Esophagus squamous epithelium (tissue), 5 donors: Measurements from ENCODE around the gene ALAS1. TPM values are rescaled to one million over a fixed set of nuclear protein-coding genes. Genes with fewer than 3 reads are reported as not detected.

ENCODE experiments used
- DNase-seq: peaks from one replicate; lab custom pipeline; 2025; lab: John Stamatoyannopoulos, UW
- H3K27ac ChIP-seq, 4 donors: fragments of 200-600 bp; sonication (generic); one replicate each; pipeline ENCODE4 v1.5.1; 2016 to 2019; ENCODE audit warnings: mild to moderate bottlenecking in 1 of 4
- H3K27me3 ChIP-seq, 4 donors: fragments of 200-600 bp; sonication (generic); 1 replicate in 3 of 4; 2 replicates in 1 of 4; pipeline versions ENCODE4 v1.5.1 to v1.6.0; 2017 to 2021; ENCODE audit warnings: antibody characterized with exemption in 1 of 4
- H3K36me3 ChIP-seq, 3 donors: fragments of 200-600 bp; sonication (generic); one replicate each; pipeline ENCODE4 v1.5.1; 2016 to 2019
- H3K4me1 ChIP-seq, 3 donors: fragments of 200-600 bp; sonication (generic); one replicate each; pipeline ENCODE4 v1.5.1; 2017 to 2019
- H3K4me3 ChIP-seq, 4 donors: fragments of 200-600 bp; sonication (generic); 1 replicate in 3 of 4; 2 replicates in 1 of 4; pipeline ENCODE4 v1.5.1; 2016 to 2019; ENCODE audit warnings: mild to moderate bottlenecking in 2 of 4, moderate library complexity in 1 of 4
- H3K9me3 ChIP-seq, 3 donors: fragments of 200-600 bp; sonication (generic); one replicate each; pipeline ENCODE4 v1.5.1; 2016 to 2019
- POLR2A ChIP-seq, 4 donors: fragments of 450-650 bp; IDR thresholded peaks; one replicate each; pipeline ENCODE4 v1.6.1; 2017; ENCODE audit warnings: antibody characterized with exemption in 4 of 4, mild to moderate bottlenecking in 4 of 4, moderate library complexity in 3 of 4
- WGBS, 2 donors: methylation state at CpG; one replicate each; pipeline ENCODE4 v1.1.5; 2018; 5-methylcytosine and 5-hydroxymethylcytosine counted together
- intact Hi-C: fragments of 100-400 bp; cut with DNase I; formaldehyde crosslinking; loops from one replicate; pipeline ENCODE4 v1.15.0; 2022
- total RNA-seq, 4 donors: library from RNA; depleted of rRNA; stranded (reverse); fragments of >200 nt; gene quantifications; one replicate each; pipeline ENCODE4 v1.1.0, GENCODE V29; 2016
- TF ChIP-seq, protein P1 (sequence below), 6 experiments: fragments of 450-650 bp in 4 of 6; fragments of 200-600 bp in 2 of 6; sonication (generic) in 2 of 6; IDR thresholded peaks; one replicate each; pipeline ENCODE4 v1.5.1; 2016 to 2019; ENCODE audit warnings: antibody characterized with exemption in 6 of 6, mild to moderate bottlenecking in 4 of 6, moderate library complexity in 4 of 6
- donor health status: DM: yes; HTN: yes; CAD: no.

ALAS1 gene
- total RNA-seq, 4 donors from 2014 or later: 28.3 to 45.5 (median 35.1) TPM

DNA sequence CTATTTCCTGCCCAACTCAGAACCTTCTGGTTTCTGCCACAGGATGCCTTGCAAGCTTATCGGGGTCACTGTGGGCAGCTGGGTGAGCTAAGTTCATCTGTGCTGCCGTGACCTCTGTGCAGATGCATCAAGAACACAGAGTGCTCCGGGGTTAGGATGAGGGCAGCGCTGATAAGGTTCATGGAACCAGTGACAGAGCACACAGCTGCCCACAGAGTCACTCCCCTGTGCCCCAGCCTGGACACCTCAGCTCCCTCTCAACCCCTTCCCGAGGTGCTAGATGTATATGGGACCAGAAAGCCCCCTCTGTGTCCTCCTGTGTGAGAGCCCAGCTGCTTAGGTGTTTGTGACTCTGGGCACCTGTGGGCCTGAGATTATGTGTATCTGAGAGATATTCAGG is 15.8 kb upstream of the ALAS1 start:
- TF ChIP-seq, protein P1, sequence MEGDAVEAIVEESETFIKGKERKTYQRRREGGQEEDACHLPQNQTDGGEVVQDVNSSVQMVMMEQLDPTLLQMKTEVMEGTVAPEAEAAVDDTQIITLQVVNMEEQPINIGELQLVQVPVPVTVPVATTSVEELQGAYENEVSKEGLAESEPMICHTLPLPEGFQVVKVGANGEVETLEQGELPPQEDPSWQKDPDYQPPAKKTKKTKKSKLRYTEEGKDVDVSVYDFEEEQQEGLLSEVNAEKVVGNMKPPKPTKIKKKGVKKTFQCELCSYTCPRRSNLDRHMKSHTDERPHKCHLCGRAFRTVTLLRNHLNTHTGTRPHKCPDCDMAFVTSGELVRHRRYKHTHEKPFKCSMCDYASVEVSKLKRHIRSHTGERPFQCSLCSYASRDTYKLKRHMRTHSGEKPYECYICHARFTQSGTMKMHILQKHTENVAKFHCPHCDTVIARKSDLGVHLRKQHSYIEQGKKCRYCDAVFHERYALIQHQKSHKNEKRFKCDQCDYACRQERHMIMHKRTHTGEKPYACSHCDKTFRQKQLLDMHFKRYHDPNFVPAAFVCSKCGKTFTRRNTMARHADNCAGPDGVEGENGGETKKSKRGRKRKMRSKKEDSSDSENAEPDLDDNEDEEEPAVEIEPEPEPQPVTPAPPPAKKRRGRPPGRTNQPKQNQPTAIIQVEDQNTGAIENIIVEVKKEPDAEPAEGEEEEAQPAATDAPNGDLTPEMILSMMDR (IDR thresholded peaks at IDR 0.05): no peak
- no peak for TF ChIP-seq POLR2A (IDR thresholded peaks at IDR 0.05)
- WGBS, 2 donors: 66 to 80% methylated on average over 1 to 4 of the region's 5 CpGs
- H3K9me3 ChIP-seq: no peaks in the 10 kb centered on the region
- H3K36me3 ChIP-seq: no peaks in the 10 kb centered on the region
- H3K27ac ChIP-seq: peak overlapping the region in 2 of 4 donors; percentile 6 to 14
- no peak for DNase-seq
- no peak overlapping the region for H3K4me3 ChIP-seq
- peaks cover 0 to 13% (median under 1%) of the 10 kb centered on the region in 3 donors for H3K4me1 ChIP-seq
- H3K27me3 ChIP-seq: no peaks in the 10 kb centered on the region
- intact Hi-C loops: no loop called here

DNA sequence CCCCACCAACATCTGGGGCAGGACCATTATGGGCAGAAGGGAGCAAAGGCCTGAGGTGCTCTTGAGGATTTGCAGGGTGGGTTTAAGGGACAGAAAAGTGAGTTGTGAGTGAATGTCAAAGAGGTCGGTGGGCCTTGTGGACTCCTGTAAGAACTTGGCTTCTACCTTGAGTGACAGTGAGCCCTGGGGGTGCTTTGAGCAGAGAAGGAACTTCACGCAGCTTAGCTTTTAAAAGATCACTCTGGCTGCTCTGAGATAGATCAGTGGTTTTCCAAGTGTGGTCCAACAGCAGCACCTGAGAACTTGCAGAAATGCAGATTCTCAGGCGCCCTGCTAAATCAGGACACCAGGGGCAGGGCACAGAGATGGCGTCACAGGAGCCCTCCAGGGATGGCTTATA is 15.3 kb upstream of the ALAS1 start:
- Histone ChIP-seq H3K4me1 (peaks cover 0 to 8% (median 0%) of the 10 kb centered on the region in 3 donors), H3K27ac (peak overlapping the region in 2 of 4 donors; percentile 6 to 14), H3K36me3 (no peaks in the 10 kb centered on the region), H3K9me3 (no peaks in the 10 kb centered on the region), H3K27me3 (no peaks in the 10 kb centered on the region), H3K4me3 (no peak overlapping the region)
- DNase-seq: no peak
- TF ChIP-seq POLR2A (IDR thresholded peaks at IDR 0.05): no peak
- TF ChIP-seq, protein P1 (IDR thresholded peaks at IDR 0.05): no peak
- 68 to 83% methylated on average over 3 to 4 of the region's 4 CpGs for WGBS, 2 donors
- intact Hi-C loops: no loop called here

DNA sequence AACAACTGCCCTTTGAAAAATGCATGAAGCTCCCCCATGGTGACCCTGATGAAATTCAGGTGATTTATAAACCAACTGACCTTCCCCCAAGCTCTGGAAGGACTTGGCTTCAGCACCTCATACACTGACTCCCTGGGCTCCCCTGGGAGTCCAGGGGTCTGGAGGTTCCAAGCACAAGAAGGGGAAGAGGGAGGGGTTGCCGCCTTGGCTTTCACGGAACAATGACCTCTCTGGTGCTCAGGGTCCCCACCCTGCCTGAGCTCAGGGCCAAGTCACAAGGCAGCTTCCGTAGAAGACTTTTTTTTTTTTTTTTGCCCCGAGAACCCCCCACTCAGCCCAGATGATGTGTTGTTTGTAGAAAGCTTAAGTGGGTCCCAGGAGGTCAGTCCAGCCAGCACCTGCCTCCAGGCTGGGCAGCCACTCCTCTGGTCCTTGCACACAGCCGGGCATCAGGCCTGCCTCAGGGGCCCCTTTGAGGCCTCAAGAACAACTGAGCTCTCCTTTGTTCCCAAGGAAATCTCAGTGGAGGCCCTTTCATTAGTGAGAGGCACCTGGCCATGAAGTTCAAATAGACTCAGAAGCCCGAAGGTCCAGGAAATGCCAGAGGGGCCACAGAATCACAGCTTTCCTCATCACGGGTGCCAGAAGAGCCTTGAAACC is 14.0 kb upstream of the ALAS1 start:
- 85% methylated on average over 2 to 5 of the region's 7 CpGs for WGBS, 2 donors
- peaks cover 0 to 6% (median 0%) of the 10 kb centered on the region in 3 donors for H3K4me1 ChIP-seq
- no peak for DNase-seq
- intact Hi-C loops: no loop called here
- H3K4me3 ChIP-seq: no peak overlapping the region
- TF ChIP-seq, protein P1 (IDR thresholded peaks at IDR 0.05): no peak
- no peak for TF ChIP-seq POLR2A (IDR thresholded peaks at IDR 0.05)
- H3K36me3 ChIP-seq: no peaks in the 10 kb centered on the region
- no peak overlapping the region for H3K27ac ChIP-seq
- no peaks in the 10 kb centered on the region for H3K9me3 ChIP-seq
- H3K27me3 ChIP-seq: no peaks in the 10 kb centered on the region

DNA sequence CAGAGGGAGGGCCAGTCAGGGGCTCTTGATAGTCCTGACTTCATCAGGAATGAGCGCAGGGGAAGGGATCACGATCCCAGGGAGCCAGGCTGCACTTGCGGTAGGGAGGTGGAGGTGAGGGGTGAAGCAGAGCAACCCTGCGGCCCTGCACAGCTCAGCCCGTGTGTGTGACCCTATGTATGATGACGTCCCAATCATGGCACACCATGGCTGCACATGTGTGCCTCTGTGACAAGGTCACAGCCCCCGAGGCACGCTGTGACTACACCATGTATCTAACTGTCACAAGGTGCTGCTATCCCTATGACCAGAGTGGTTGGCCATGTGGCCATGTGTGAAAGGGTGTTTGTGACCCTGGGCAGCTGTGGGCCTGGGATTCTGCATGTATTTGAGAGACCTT is 13.3 kb upstream of the ALAS1 start:
- Histone ChIP-seq H3K4me1 (peaks cover 0 to 11% (median 0%) of the 10 kb centered on the region in 3 donors), H3K36me3 (no peaks in the 10 kb centered on the region), H3K4me3 (no peak overlapping the region), H3K27me3 (no peaks in the 10 kb centered on the region), H3K9me3 (no peaks in the 10 kb centered on the region), H3K27ac (no peak overlapping the region)
- 92% methylated on average over 2 of the region's 8 CpGs; no CpG with 5 or more reads in 1 of the 2 donors for WGBS, 2 donors
- no peak for DNase-seq
- intact Hi-C loops: no loop called here
- no peak for TF ChIP-seq POLR2A (IDR thresholded peaks at IDR 0.05)
- TF ChIP-seq, protein P1 (IDR thresholded peaks at IDR 0.05): no peak

DNA sequence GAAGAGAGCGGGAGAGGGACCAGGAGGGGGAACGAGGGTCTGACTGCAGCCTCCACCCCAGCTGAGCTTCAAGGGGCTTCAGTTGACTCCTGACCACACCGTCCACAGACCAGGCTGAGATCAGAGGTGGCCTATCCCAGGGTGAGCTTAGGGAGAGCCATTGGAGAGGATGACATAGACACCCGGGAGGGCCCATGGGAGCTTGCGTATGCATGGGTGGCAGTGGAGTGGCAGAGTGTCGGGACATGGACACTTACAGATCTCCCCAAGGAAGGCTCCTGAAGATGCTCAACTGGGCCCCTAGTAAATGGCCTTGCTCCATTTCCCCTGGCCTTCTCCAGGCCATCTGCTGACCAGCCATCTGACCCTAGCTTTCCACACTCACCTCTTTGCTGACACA is 12.6 kb upstream of the ALAS1 start:
- WGBS, 2 donors: 88 to 94% methylated on average over 2 to 5 of the region's 6 CpGs
- Histone ChIP-seq H3K9me3 (no peaks in the 10 kb centered on the region), H3K27ac (no peak overlapping the region), H3K36me3 (no peaks in the 10 kb centered on the region), H3K27me3 (no peaks in the 10 kb centered on the region), H3K4me1 (peaks cover 3 to 17% (median 5%) of the 10 kb centered on the region in 3 donors), H3K4me3 (no peak overlapping the region)
- no peak for TF ChIP-seq POLR2A (IDR thresholded peaks at IDR 0.05)
- TF ChIP-seq, protein P1 (IDR thresholded peaks at IDR 0.05): no peak
- DNase-seq: no peak
- intact Hi-C loops: no loop called here
